ENCODE data around the gene OGG1.
"Not testable (repeated sequence)": the region's sequence is repeated elsewhere in the genome, so short reads cannot be mapped to it uniquely, and the experiment has no call there.

Gene OGG1

GRCh38 chr3:9768141-9768775, 18.5 kb downstream of the OGG1 start:
- no peak for DNase-seq

- DNase-seq: no peak
Measured at GRCh38 chr3:9769012-9769411, 19.3 kb downstream of the OGG1 start.

- DNase-seq: peak; percentile 65
Measured at GRCh38 chr3:9769426-9770275, 19.9 kb downstream of the OGG1 start, which contains the start of gene CAMK1. Gene CAMK1 (minus strand): TSS chr3:9769947. CDS start chr3:9767749, 2,198 bp downstream.

GRCh38 chr3:9770276-9770812, 20.6 kb downstream of the OGG1 start:
- DNase-seq: no peak

GRCh38 chr3:9771007-9771406, 21.3 kb downstream of the OGG1 start:
- DNase-seq: not testable (repeated sequence)

- DNase-seq: no peak
Measured at GRCh38 chr3:9776896-9777693, 27.3 kb downstream of the OGG1 start.

GRCh38 chr3:9777694-9778021, 27.9 kb downstream of the OGG1 start:
- DNase-seq: no peak

- DNase-seq: peak; percentile 61
Measured at GRCh38 chr3:9778143-9779074, 28.7 kb downstream of the OGG1 start.

GRCh38 chr3:9779075-9779593, 29.4 kb downstream of the OGG1 start:
- no peak for DNase-seq

GRCh38 chr3:9779721-9780457, 30.1 kb downstream of the OGG1 start:
- DNase-seq: no peak

- no peak for DNase-seq
Measured at GRCh38 chr3:9780458-9780812, 30.7 kb downstream of the OGG1 start.

- DNase-seq: no peak
Measured at GRCh38 chr3:9780910-9781309, 31.2 kb downstream of the OGG1 start.

- DNase-seq: no peak
Measured at GRCh38 chr3:9781551-9781950, 31.8 kb downstream of the OGG1 start.

GRCh38 chr3:9781978-9782603, 32.3 kb downstream of the OGG1 start:
- DNase-seq: no peak

GRCh38 chr3:9782770-9783169, 33.0 kb downstream of the OGG1 start:
- DNase-seq: no peak

GRCh38 chr3:9783954-9784353, 34.2 kb downstream of the OGG1 start:
- no peak for DNase-seq

GRCh38 chr3:9784965-9785364, 35.2 kb downstream of the OGG1 start:
- peak; percentile 37 for DNase-seq

- DNase-seq: no peak
Measured at GRCh38 chr3:9785602-9786001, 35.9 kb downstream of the OGG1 start.

- DNase-seq: no peak
Measured at GRCh38 chr3:9786209-9786739, 36.5 kb downstream of the OGG1 start.

Measured in fibroblast of skin of right quadriceps (primary cell).